Endothelial cell of umbilical vein (primary cell): ENCODE measurements around the gene CPXM2. TPM values are rescaled to one million over a fixed set of nuclear protein-coding genes. Genes with fewer than 3 reads are reported as not detected.

Source experiments
- BruUV-seq: library from RNA; stranded (reverse); fragments of 400-500 nt; replicated peaks from 2 replicates; lab custom pipeline; 2021; lab: Mats Ljungman, UMichigan
- CTCF ChIA-PET: fragments of 300-600, 350-600 bp; sonication (Branson Sonifier 250); formaldehyde crosslinking; loops from one replicate; lab custom pipeline; 2021; ENCODE audit warnings: antibody characterized with exemption, inconsistent platforms; lab: Charles Lee
- POLR2A ChIA-PET: fragments of 300-600, 350-600 bp; sonication (Branson Sonifier 250); formaldehyde crosslinking; loops from one replicate; lab custom pipeline; 2021; ENCODE audit warnings: antibody characterized with exemption, inconsistent platforms; lab: Charles Lee
- DNase-seq: peaks from one replicate; pipeline ENCODE4 v3.0.0-alpha.2; 2011; ENCODE audit warnings: low read depth, low spot score
- FAIRE-seq: peaks from 2 replicates; lab custom pipeline; 2011; peaks lifted over from hg19 to GRCh38; lab: Jason Lieb, UNC
- H2AFZ ChIP-seq: 2 replicates; pipeline ENCODE4 v1.6.0; 2012; ENCODE audit warnings: low read depth, low read length, control low read depth, inconsistent platforms
- H3K27ac ChIP-seq: 2 replicates; pipeline ENCODE4 v1.5.1; 2011; ENCODE audit warnings: low read depth, mild to moderate bottlenecking, control low read depth, low read length, moderate library complexity; ENCODE audit not compliant: insufficient read depth
- H3K27me3 ChIP-seq, 2 experiments: 2 replicates each; pipeline versions ENCODE4 v1.6.0 to v1.6.1; 2011; ENCODE audit warnings: low read length in 2 of 2, mixed read lengths in 1 of 2; ENCODE audit not compliant: control insufficient read depth in 2 of 2, insufficient read depth in 2 of 2
- H3K36me3 ChIP-seq, 2 experiments: 2 replicates in 1 of 2; 3 replicates in 1 of 2; pipeline ENCODE4 v1.5.1; 2011; ENCODE audit warnings: low read length in 2 of 2, mild to moderate bottlenecking in 1 of 2, moderate library complexity in 1 of 2; ENCODE audit not compliant: control insufficient read depth in 2 of 2, insufficient read depth in 2 of 2; ENCODE audit errors: extremely low read depth in 1 of 2
- H3K4me1 ChIP-seq: 3 replicates; pipeline ENCODE4 v1.5.1; 2011; ENCODE audit warnings: mild to moderate bottlenecking, low read length; ENCODE audit not compliant: control insufficient read depth, insufficient read depth; ENCODE audit errors: extremely low read depth
- H3K4me2 ChIP-seq: 2 replicates; pipeline ENCODE4 v1.6.1; 2011; ENCODE audit warnings: low read length, control low read depth, mixed read lengths; ENCODE audit not compliant: insufficient read depth
- H3K4me3 ChIP-seq, 3 experiments: fragments of 200-600 bp in 1 of 3; sonication (generic), shearing (Covaris generic) in 1 of 3; replicated peaks in 1 of 3; 2 replicates each; pipeline ENCODE4 v1.5.1; 2011 to 2016; ENCODE audit warnings: control low read depth in 3 of 3, low read length in 3 of 3, mild to moderate bottlenecking in 2 of 3, inconsistent platforms in 1 of 3, low read depth in 1 of 3, moderate library complexity in 1 of 3; ENCODE audit not compliant: insufficient read depth in 1 of 3
- H3K79me2 ChIP-seq: 2 replicates; pipeline ENCODE4 v1.6.0; 2012; ENCODE audit warnings: low read length, inconsistent platforms; ENCODE audit not compliant: control insufficient read depth, insufficient read depth
- H3K9ac ChIP-seq: replicated peaks from 2 replicates; pipeline ENCODE3; 2011; ENCODE audit warnings: low read length, control low read depth; ENCODE audit not compliant: insufficient read depth; ENCODE audit errors: extremely low read depth
- H3K9me1 ChIP-seq: replicated peaks from 3 replicates; pipeline ENCODE4 v1.6.0; 2011; ENCODE audit warnings: mild to moderate bottlenecking, low read length; ENCODE audit not compliant: control insufficient read depth, insufficient read depth; ENCODE audit errors: extremely low read depth
- H3K9me3 ChIP-seq: replicated peaks from 2 replicates; pipeline ENCODE4 v1.5.1; 2012; ENCODE audit warnings: low read length, inconsistent platforms; ENCODE audit not compliant: control insufficient read depth, insufficient read depth
- H4K20me1 ChIP-seq: replicated peaks from 2 replicates; pipeline ENCODE3; 2011; ENCODE audit warnings: mild to moderate bottlenecking, low read length; ENCODE audit not compliant: control insufficient read depth, insufficient read depth; ENCODE audit errors: extremely low read depth
- EZH2 ChIP-seq: IDR thresholded peaks from 2 replicates; pipeline ENCODE4 v1.6.1; 2012; ENCODE audit warnings: borderline replicate concordance, low read depth, mild to moderate bottlenecking, moderate library complexity, low read length, inconsistent platforms; ENCODE audit not compliant: severe bottlenecking
- FOS ChIP-seq: IDR thresholded peaks from 2 replicates; pipeline ENCODE4 v1.6.1; 2011; ENCODE audit warnings: mild to moderate bottlenecking, low read length, moderate library complexity, borderline replicate concordance; ENCODE audit not compliant: insufficient read depth
- GATA2 ChIP-seq: IDR thresholded peaks from 2 replicates; pipeline ENCODE4 v1.7.0; 2011; ENCODE audit warnings: low read depth, mild to moderate bottlenecking, moderate library complexity, mixed read lengths, low read length; ENCODE audit not compliant: insufficient read length, insufficient read depth
- JUN ChIP-seq: IDR thresholded peaks from 2 replicates; pipeline ENCODE4 v1.6.1; 2011; ENCODE audit warnings: borderline replicate concordance, low read depth; ENCODE audit not compliant: insufficient read length, insufficient read depth
- MAX ChIP-seq: IDR thresholded peaks from 2 replicates; pipeline ENCODE4 v1.6.1; 2011; ENCODE audit not compliant: insufficient read depth, insufficient read length
- MYC ChIP-seq: IDR thresholded peaks from one replicate; pipeline ENCODE4 v1.6.1; 2011; ENCODE audit warnings: mild to moderate bottlenecking, low read depth, low read length
- POLR2A ChIP-seq: IDR thresholded peaks from 2 replicates; pipeline ENCODE4 v1.6.1; 2012; ENCODE audit warnings: low read depth, mild to moderate bottlenecking, control low read depth, low read length
- POLR2AphosphoS5 ChIP-seq: IDR thresholded peaks from 2 replicates; pipeline ENCODE4 v1.6.1; 2012; ENCODE audit warnings: low read depth, mild to moderate bottlenecking, control low read depth, low read length, moderate library complexity; ENCODE audit not compliant: insufficient read depth
- dilution Hi-C: fragments of 300-500 bp; cut with MboI; formaldehyde crosslinking; loops from one replicate; pipeline ENCODE4 v1.15.0; 2019; ENCODE audit warnings: low sequenced_read_pairs; ENCODE audit not compliant: extremely low pct_ligation_motif_present
- intact Hi-C: fragments of 100-400 bp; cut with micrococcal nuclease; formaldehyde crosslinking; loops from one replicate; pipeline ENCODE4 v1.10.0; 2022
- polyA plus RNA-seq, 4 experiments: library from polyadenylated mRNA; depleted of rRNA in 3 of 4; stranded (reverse) in 3 of 4; unstranded in 1 of 4; fragments of >200 nt; gene quantifications; 2 replicates each; pipeline versions ENCODE4 v1.2.1 to v1.2.3, GENCODE V29; 2011 to 2012; ENCODE audit warnings: missing spikeins in 1 of 4
- total RNA-seq: library from RNA; stranded (reverse); gene quantifications from 2 replicates; pipeline ENCODE4 v1.2.3, GENCODE V29; 2021
- TF ChIP-seq, protein P1 (sequence below), 2 donors: IDR thresholded peaks; 1 replicate in 1 of 2; 2 replicates in 1 of 2; pipeline ENCODE4 v1.5.1; 2011; ENCODE audit warnings: low read length in 2 of 2, mild to moderate bottlenecking in 2 of 2, moderate library complexity in 2 of 2, control low read depth in 1 of 2, inconsistent platforms in 1 of 2, low read depth in 1 of 2; ENCODE audit not compliant: insufficient read depth in 1 of 2; ENCODE audit errors: extremely low read depth in 1 of 2

CPXM2 gene
- total and polyA plus RNA-seq, 2 donors (not counting 3 experiments of a cell fraction or from before 2014, with no cell fraction given), result 1.8 to 2.7 TPM

DNA sequence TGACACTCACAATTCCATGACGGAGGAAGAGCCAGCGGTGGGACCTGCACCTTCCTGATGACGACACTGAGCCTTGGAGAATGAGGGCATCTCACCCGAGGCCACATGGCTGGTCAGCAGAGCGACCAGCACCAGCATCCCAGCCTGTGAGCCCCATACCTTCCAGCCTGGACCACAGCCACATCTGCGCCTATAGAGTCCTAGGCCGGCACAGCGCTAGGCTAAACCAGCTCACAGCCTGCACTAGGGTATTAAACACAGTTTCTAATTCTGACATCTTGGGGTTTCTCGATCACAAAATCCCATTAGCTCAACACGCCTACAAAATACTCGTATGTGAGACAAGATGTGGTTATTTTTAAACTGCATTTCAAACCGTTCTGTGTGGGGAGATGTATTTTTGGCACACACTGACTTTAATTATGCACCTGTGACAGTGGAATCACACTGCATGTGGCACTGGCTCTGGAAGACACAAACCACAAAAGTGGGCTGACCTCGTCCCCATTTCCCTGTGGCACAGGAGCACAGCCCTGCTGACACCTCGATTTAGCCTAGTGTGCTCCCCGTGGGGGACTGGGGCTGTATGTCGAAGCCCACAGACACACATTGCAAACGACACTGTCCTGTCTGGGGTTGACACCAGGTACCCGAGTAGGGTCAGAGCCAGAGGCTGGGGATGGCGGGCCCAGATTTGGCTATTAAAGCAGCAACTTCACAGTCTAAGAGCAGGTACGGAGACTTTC lies 32.5 kb downstream of the CPXM2 start:
- DNase-seq (no peak), FAIRE-seq (no peak)
- H3K9me3 ChIP-seq, result no peaks in the 10 kb centered on the region
- H3K36me3 ChIP-seq, result no peaks in the 10 kb centered on the region
- H3K27ac ChIP-seq, result no peak overlapping the region
- no peaks in the 10 kb centered on the region for H3K79me2 ChIP-seq
- no peak overlapping the region for H2AFZ ChIP-seq
- H3K4me2 ChIP-seq, result no peak overlapping the region
- POLR2A ChIA-PET, result no interaction called here
- H3K9me1 ChIP-seq, result no peaks in the 10 kb centered on the region
- CTCF ChIA-PET, result no interaction called here
- no peak overlapping the region for H3K4me3 ChIP-seq
- intact Hi-C loops (no loop called here), dilution Hi-C loops (no loop called here)
- no peaks in the 10 kb centered on the region for H3K4me1 ChIP-seq
- TF ChIP-seq GATA2, result no peak
- TF ChIP-seq, protein P1, sequence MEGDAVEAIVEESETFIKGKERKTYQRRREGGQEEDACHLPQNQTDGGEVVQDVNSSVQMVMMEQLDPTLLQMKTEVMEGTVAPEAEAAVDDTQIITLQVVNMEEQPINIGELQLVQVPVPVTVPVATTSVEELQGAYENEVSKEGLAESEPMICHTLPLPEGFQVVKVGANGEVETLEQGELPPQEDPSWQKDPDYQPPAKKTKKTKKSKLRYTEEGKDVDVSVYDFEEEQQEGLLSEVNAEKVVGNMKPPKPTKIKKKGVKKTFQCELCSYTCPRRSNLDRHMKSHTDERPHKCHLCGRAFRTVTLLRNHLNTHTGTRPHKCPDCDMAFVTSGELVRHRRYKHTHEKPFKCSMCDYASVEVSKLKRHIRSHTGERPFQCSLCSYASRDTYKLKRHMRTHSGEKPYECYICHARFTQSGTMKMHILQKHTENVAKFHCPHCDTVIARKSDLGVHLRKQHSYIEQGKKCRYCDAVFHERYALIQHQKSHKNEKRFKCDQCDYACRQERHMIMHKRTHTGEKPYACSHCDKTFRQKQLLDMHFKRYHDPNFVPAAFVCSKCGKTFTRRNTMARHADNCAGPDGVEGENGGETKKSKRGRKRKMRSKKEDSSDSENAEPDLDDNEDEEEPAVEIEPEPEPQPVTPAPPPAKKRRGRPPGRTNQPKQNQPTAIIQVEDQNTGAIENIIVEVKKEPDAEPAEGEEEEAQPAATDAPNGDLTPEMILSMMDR (IDR thresholded peaks at IDR 0.05; ENCODE audit: extremely low read depth in 1 of 2, insufficient read depth in 1 of 2, low read depth in 1 of 2, low read length in 2 of 2), result no peak
- TF ChIP-seq POLR2A, result no peak
- TF ChIP-seq FOS, result no peak
- no peak for TF ChIP-seq POLR2AphosphoS5
- TF ChIP-seq MAX, result no peak
- TF ChIP-seq JUN, result no peak
- no peak for TF ChIP-seq EZH2
- no peak for TF ChIP-seq MYC
- H3K9ac ChIP-seq, result no peak overlapping the region
- H4K20me1 ChIP-seq, result no peaks in the 10 kb centered on the region
- BruUV-seq, result no TSS peak
- no peaks in the 10 kb centered on the region for H3K27me3 ChIP-seq
